Measurements from ENCODE around the gene LARGE1. TPM values are rescaled to one million over a fixed set of nuclear protein-coding genes. Genes with fewer than 3 reads are reported as not detected.

The LARGE1 gene
- total and polyA plus RNA-seq, 2 of the 8 experiments (the other 6 are each of a cell fraction or from before 2014, with no cell fraction given), result 43.7 to 83.0 TPM

GRCh38 chr22:33841281-33842005, 78.8 kb downstream of the LARGE1 start (continued):
- no peak for TF ChIP-seq CTCF (IDR thresholded peaks at IDR 0.05; ENCODE audit: control extremely low read depth in 1 of 3, insufficient read depth in 1 of 3, low read depth in 1 of 3, low read length in 3 of 3)
